GM23338 (cell line): ENCODE measurements around the gene PIP5K1C. TPM values are rescaled to one million over a fixed set of nuclear protein-coding genes. Genes with fewer than 3 reads are reported as not detected.

Experiments
- ATAC-seq: fragments of 200-7000 bp; cut with Tn5 transposase; 3 replicates; pipeline ENCODE4 v1.9.1; 2020
- DNase-seq: peaks from one replicate; pipeline ENCODE4 v3.0.0-alpha.2; 2015; ENCODE audit warnings: low spot score
- H2AFZ ChIP-seq: fragments of 200-600 bp; sonication (generic); 2 replicates; pipeline ENCODE4 v1.8.0; 2016; ENCODE audit warnings: antibody characterized with exemption, mild to moderate bottlenecking, moderate library complexity
- H3F3A ChIP-seq: fragments of 200-600 bp; sonication (generic); replicated peaks from 2 replicates; pipeline ENCODE4 v1.8.0; 2017; ENCODE audit warnings: antibody characterized with exemption, mixed run types, low read depth
- H3K27ac ChIP-seq: fragments of 200-600 bp; sonication (generic); 2 replicates; pipeline ENCODE4 v1.6.1; 2016; ENCODE audit warnings: low read depth
- H3K27me3 ChIP-seq: fragments of 200-600 bp; sonication (generic); 2 replicates; pipeline ENCODE4 v1.8.0; 2016; ENCODE audit warnings: mild to moderate bottlenecking, mixed run types, moderate library complexity; ENCODE audit not compliant: insufficient read depth
- H3K36me3 ChIP-seq: fragments of 200-600 bp; sonication (generic); 2 replicates; pipeline ENCODE4 v1.8.0; 2016; ENCODE audit warnings: mild to moderate bottlenecking; ENCODE audit not compliant: insufficient read depth
- H3K4me1 ChIP-seq: fragments of 200-600 bp; sonication (generic); 2 replicates; pipeline ENCODE4 v1.8.0; 2016; ENCODE audit warnings: mild to moderate bottlenecking, moderate library complexity; ENCODE audit not compliant: insufficient read depth
- H3K4me2 ChIP-seq: fragments of 200-600 bp; sonication (generic); 2 replicates; pipeline ENCODE4 v1.7.1; 2017; ENCODE audit warnings: mixed run types
- H3K4me3 ChIP-seq: fragments of 200-600 bp; sonication (generic); 2 replicates; pipeline ENCODE4 v1.6.1; 2016; ENCODE audit warnings: mixed run types
- H3K79me2 ChIP-seq: fragments of 200-600 bp; sonication (generic); replicated peaks from 2 replicates; pipeline ENCODE4 v1.8.0; 2017; ENCODE audit warnings: mild to moderate bottlenecking; ENCODE audit not compliant: insufficient read depth
- H3K9me2 ChIP-seq: fragments of 200-600 bp; sonication (generic); 2 replicates; pipeline ENCODE4 v1.8.0; 2017; ENCODE audit not compliant: insufficient read depth
- H4K20me1 ChIP-seq: fragments of 200-600 bp; sonication (generic); replicated peaks from 2 replicates; pipeline ENCODE4 v1.8.0; 2017; ENCODE audit warnings: mild to moderate bottlenecking; ENCODE audit not compliant: insufficient read depth
- H3K27ac Mint-ChIP-seq: 2 replicates; pipeline ENCODE4 v1.8.0; 2020; ENCODE audit warnings: inconsistent platforms, mild to moderate bottlenecking, moderate library complexity, mixed read lengths
- H3K27me3 Mint-ChIP-seq: 3 replicates; pipeline ENCODE4 v1.8.0; 2022; ENCODE audit warnings: low read depth, mild to moderate bottlenecking, moderate library complexity, mixed read lengths, inconsistent platforms; ENCODE audit not compliant: insufficient read depth, poor library complexity
- H3K36me3 Mint-ChIP-seq: 3 replicates; pipeline ENCODE4 v1.8.0; 2021; ENCODE audit warnings: low read depth, mild to moderate bottlenecking, inconsistent platforms, moderate library complexity, mixed read lengths
- H3K4me1 Mint-ChIP-seq: 3 replicates; pipeline ENCODE4 v1.8.0; 2020; ENCODE audit warnings: mild to moderate bottlenecking, inconsistent platforms, mixed read lengths
- H3K4me3 Mint-ChIP-seq: 3 replicates; pipeline ENCODE4 v1.8.0; 2021; ENCODE audit warnings: moderate library complexity, mild to moderate bottlenecking, inconsistent platforms, mixed read lengths
- H3K9me3 Mint-ChIP-seq: 3 replicates; pipeline ENCODE4 v1.8.0; 2020; ENCODE audit warnings: moderate library complexity, mild to moderate bottlenecking, inconsistent platforms, mixed read lengths
- CREB1 ChIP-seq: fragments of 250-450 bp; sonication (Bioruptor Pico); IDR thresholded peaks from 2 replicates; pipeline ENCODE4 v1.5.0; 2020; ENCODE audit warnings: low read depth, mild to moderate bottlenecking, moderate library complexity
- EZH2 ChIP-seq: fragments of 200-600 bp; sonication (generic); IDR thresholded peaks from one replicate; pipeline ENCODE4 v1.8.0; 2017; ENCODE audit warnings: antibody characterized with exemption, mild to moderate bottlenecking, low read depth; ENCODE audit not compliant: unreplicated experiment
- EZH2phosphoT487 ChIP-seq: fragments of 200-600 bp; sonication (generic); IDR thresholded peaks from one replicate; pipeline ENCODE4 v1.8.1; 2018; ENCODE audit warnings: antibody characterized with exemption; ENCODE audit not compliant: unreplicated experiment
- JUNB ChIP-seq: IDR thresholded peaks from one replicate; pipeline ENCODE4 v1.6.1; 2016; ENCODE audit warnings: antibody characterized with exemption; ENCODE audit not compliant: unreplicated experiment
- NANOG ChIP-seq: IDR thresholded peaks from 2 replicates; pipeline ENCODE4 v1.6.1; 2016; ENCODE audit warnings: antibody characterized with exemption, borderline replicate concordance
- POLR2AphosphoS5 ChIP-seq: IDR thresholded peaks from 2 replicates; pipeline ENCODE4 v1.6.1; 2016; ENCODE audit warnings: antibody characterized with exemption, low read depth
- STAT1 ChIP-seq: IDR thresholded peaks from one replicate; pipeline ENCODE4 v1.6.1; 2016; ENCODE audit warnings: antibody characterized with exemption; ENCODE audit not compliant: unreplicated experiment
- ZNF114 ChIP-seq: fragments of 250-450 bp; sonication (Bioruptor Pico); IDR thresholded peaks from 2 replicates; pipeline ENCODE4 v1.5.0; 2020; ENCODE audit warnings: mild to moderate bottlenecking, moderate library complexity
- ZNF331 ChIP-seq: fragments of 250-450 bp; sonication (Bioruptor Pico); IDR thresholded peaks from 2 replicates; pipeline ENCODE4 v1.5.0; 2020; ENCODE audit warnings: low read depth, mild to moderate bottlenecking, moderate library complexity
- polyA plus RNA-seq: library from polyadenylated mRNA; unstranded; fragments of >200 nt; fragmentation: Nextera tagmentation; extraction: Ambion mirVana; gene quantifications from 2 replicates; pipeline ENCODE4 v1.2.1, GENCODE V29; 2016
- total RNA-seq: library from RNA; depleted of rRNA; stranded (reverse); fragments of >200 nt; shearing (Covaris generic); gene quantifications from 2 replicates; pipeline ENCODE4 v1.2.3, GENCODE V29; 2014
- TF ChIP-seq, protein P1 (sequence below): IDR thresholded peaks from 2 replicates; pipeline ENCODE4 v1.6.1; 2016; ENCODE audit warnings: antibody characterized with exemption
- TF ChIP-seq, protein P2 (sequence below): IDR thresholded peaks from one replicate; pipeline ENCODE4 v1.6.1; 2018; ENCODE audit warnings: antibody characterized with exemption; ENCODE audit not compliant: unreplicated experiment
- TF ChIP-seq, protein P3 (sequence below), 2 experiments: fragments of 200-600 bp in 1 of 2; sonication (generic) in 1 of 2; conservative IDR thresholded peaks; 2 replicates each; pipeline versions ENCODE4 v1.5.1 to v1.6.1; 2016 to 2017; ENCODE audit warnings: antibody characterized with exemption in 2 of 2, low read depth in 2 of 2, mild to moderate bottlenecking in 2 of 2, moderate library complexity in 1 of 2

PIP5K1C gene
- total and polyA plus RNA-seq, 2 experiments from 2014 or later, result 11.8 to 46.7 TPM

DNA sequence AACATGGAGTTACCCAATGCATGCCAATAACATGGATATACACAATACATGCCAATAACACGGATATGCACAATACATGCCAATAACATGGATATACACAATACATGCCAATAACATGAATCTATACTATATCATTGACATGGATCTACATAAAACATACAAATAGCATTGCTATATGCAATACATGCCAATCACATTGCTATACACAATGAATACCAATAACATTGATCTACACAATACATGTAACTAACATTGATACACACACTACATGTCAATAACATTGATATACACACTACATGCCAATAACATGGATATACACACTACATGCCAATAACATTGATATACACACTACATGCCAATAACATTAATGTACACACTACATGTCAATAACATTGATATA is 932 bp upstream of the PIP5K1C start:
- Histone ChIP-seq H4K20me1 (peaks cover 3% of the 10 kb centered on the region; the same call in 1 of the 2 replicates), H3K9me2 (no peaks in the 10 kb centered on the region), H3K4me3 (no peak overlapping the region), H3K4me1 (peaks cover 3% of the 10 kb centered on the region; the same call in 1 of the 2 replicates), H3K27me3 (no peaks in the 10 kb centered on the region), H3K27ac (no peak overlapping the region), H3K4me2 (no peak overlapping the region), H2AFZ (no peak overlapping the region), H3K79me2 (peaks cover 30% of the 10 kb centered on the region), H3K36me3 (no peaks in the 10 kb centered on the region), H3F3A (0 out of 2 replicates have a peak, but pooled peaks cover 3% of the 10 kb centered on the region)
- Mint-ChIP-seq H3K36me3 (no peaks in the 10 kb centered on the region), H3K4me3 (no peak overlapping the region), H3K27me3 (peaks cover 4% of the 10 kb centered on the region), H3K27ac (no peak overlapping the region), H3K9me3 (peaks cover 3% of the 10 kb centered on the region; the same call in 1 of the 3 replicates), H3K4me1 (no peaks in the 10 kb centered on the region; the same call in 2 of the 3 replicates)
- ATAC-seq (no peak), DNase-seq (no peak)
- TF ChIP-seq CREB1 (CRISPR knock-in tag) (no peak), ZNF114 (no peak), ZNF331 (CRISPR knock-in tag) (no peak), EZH2phosphoT487 (no peak), JUNB (no peak)

DNA sequence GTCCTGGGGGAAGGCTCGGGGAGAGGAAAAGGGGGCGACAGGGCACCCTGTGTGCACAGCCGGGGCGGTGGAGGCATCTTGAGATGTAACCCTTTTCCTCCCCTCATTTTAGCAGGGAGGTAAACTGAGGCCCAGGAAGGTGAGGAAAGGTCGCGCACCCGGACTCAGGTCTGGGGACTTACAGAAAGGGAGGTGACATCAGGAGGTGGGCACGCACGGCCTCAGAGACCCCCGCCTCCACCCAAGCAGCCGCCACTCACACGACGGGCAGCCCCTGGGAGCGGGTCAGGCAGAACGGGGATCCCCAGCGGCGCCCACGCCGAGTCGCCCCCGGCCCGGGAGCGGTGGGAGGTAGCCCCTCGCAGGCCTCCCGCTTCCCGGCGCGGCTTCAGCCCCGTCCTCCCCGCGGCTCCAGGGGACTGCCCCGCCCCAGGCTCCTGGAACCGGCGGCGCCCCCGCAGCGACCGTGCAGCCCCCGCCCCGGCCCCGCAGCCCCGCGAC is 477 bp downstream of the PIP5K1C start:
- Mint-ChIP-seq H3K27ac (no peak overlapping the region), H3K9me3 (peaks cover 3% of the 10 kb centered on the region; the same call in 1 of the 3 replicates)
- ATAC-seq, result peak; percentile 43
- TF ChIP-seq EZH2phosphoT487 (no peak), EZH2 (no peak), POLR2AphosphoS5 (no peak), STAT1 (no peak), ZNF114 (no peak), JUNB (no peak), NANOG (no peak), ZNF331 (CRISPR knock-in tag) (no peak), CREB1 (CRISPR knock-in tag) (no peak)
- TF ChIP-seq, protein P1, sequence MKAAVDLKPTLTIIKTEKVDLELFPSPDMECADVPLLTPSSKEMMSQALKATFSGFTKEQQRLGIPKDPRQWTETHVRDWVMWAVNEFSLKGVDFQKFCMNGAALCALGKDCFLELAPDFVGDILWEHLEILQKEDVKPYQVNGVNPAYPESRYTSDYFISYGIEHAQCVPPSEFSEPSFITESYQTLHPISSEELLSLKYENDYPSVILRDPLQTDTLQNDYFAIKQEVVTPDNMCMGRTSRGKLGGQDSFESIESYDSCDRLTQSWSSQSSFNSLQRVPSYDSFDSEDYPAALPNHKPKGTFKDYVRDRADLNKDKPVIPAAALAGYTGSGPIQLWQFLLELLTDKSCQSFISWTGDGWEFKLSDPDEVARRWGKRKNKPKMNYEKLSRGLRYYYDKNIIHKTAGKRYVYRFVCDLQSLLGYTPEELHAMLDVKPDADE, result no peak
- TF ChIP-seq, protein P2, sequence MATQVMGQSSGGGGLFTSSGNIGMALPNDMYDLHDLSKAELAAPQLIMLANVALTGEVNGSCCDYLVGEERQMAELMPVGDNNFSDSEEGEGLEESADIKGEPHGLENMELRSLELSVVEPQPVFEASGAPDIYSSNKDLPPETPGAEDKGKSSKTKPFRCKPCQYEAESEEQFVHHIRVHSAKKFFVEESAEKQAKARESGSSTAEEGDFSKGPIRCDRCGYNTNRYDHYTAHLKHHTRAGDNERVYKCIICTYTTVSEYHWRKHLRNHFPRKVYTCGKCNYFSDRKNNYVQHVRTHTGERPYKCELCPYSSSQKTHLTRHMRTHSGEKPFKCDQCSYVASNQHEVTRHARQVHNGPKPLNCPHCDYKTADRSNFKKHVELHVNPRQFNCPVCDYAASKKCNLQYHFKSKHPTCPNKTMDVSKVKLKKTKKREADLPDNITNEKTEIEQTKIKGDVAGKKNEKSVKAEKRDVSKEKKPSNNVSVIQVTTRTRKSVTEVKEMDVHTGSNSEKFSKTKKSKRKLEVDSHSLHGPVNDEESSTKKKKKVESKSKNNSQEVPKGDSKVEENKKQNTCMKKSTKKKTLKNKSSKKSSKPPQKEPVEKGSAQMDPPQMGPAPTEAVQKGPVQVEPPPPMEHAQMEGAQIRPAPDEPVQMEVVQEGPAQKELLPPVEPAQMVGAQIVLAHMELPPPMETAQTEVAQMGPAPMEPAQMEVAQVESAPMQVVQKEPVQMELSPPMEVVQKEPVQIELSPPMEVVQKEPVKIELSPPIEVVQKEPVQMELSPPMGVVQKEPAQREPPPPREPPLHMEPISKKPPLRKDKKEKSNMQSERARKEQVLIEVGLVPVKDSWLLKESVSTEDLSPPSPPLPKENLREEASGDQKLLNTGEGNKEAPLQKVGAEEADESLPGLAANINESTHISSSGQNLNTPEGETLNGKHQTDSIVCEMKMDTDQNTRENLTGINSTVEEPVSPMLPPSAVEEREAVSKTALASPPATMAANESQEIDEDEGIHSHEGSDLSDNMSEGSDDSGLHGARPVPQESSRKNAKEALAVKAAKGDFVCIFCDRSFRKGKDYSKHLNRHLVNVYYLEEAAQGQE, result no peak
- TF ChIP-seq, protein P3, sequence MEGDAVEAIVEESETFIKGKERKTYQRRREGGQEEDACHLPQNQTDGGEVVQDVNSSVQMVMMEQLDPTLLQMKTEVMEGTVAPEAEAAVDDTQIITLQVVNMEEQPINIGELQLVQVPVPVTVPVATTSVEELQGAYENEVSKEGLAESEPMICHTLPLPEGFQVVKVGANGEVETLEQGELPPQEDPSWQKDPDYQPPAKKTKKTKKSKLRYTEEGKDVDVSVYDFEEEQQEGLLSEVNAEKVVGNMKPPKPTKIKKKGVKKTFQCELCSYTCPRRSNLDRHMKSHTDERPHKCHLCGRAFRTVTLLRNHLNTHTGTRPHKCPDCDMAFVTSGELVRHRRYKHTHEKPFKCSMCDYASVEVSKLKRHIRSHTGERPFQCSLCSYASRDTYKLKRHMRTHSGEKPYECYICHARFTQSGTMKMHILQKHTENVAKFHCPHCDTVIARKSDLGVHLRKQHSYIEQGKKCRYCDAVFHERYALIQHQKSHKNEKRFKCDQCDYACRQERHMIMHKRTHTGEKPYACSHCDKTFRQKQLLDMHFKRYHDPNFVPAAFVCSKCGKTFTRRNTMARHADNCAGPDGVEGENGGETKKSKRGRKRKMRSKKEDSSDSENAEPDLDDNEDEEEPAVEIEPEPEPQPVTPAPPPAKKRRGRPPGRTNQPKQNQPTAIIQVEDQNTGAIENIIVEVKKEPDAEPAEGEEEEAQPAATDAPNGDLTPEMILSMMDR (conservative IDR thresholded peaks at IDR 0.05; ENCODE audit: low read depth in 2 of 2), result no peak

More for the DNA sequence above, 477 bp downstream of the PIP5K1C start:
- H3K4me3 ChIP-seq, result peak overlapping the region; percentile 73
- peaks cover 3% of the 10 kb centered on the region; the same call in 1 of the 2 replicates for H4K20me1 ChIP-seq
- Mint-ChIP-seq H3K4me1 (no peaks in the 10 kb centered on the region; the same call in 2 of the 3 replicates), H3K4me3 (peak overlapping the region; percentile 83), H3K27me3 (peaks cover 2% of the 10 kb centered on the region), H3K36me3 (no peaks in the 10 kb centered on the region)
- H3K79me2 ChIP-seq, result peaks cover 45% of the 10 kb centered on the region
- no peaks in the 10 kb centered on the region for H3K36me3 ChIP-seq
- peaks cover 3% of the 10 kb centered on the region; the same call in 1 of the 2 replicates for H3K4me1 ChIP-seq
- H3K27ac ChIP-seq, result no peak overlapping the region
- peak overlapping the region; percentile 85 for H3K4me2 ChIP-seq
- no peaks in the 10 kb centered on the region for H3K9me2 ChIP-seq
- H3K27me3 ChIP-seq, result no peaks in the 10 kb centered on the region
- no peak for DNase-seq
- no peak overlapping the region for H2AFZ ChIP-seq
- 0 out of 2 replicates have a peak, but pooled peaks cover 3% of the 10 kb centered on the region for H3F3A ChIP-seq
